Smooth muscle cell (in vitro differentiated cells): ENCODE data around the gene FTO. TPM values are rescaled to one million over a fixed set of nuclear protein-coding genes. Genes with fewer than 3 reads are reported as not detected.
A peak's percentile ranks its signal among the peaks of the same experiment; 100 is the strongest.

Experiments
- DNase-seq: peaks from one replicate; lab custom pipeline; 2025; ENCODE audit not compliant: unreplicated experiment; lab: John Stamatoyannopoulos, UW
- H2AFZ ChIP-seq: fragments of 200-600 bp; sonication (generic); 2 replicates; pipeline ENCODE4 v1.6.0; 2016; ENCODE audit warnings: antibody characterized with exemption, low read depth, mild to moderate bottlenecking
- H3F3A ChIP-seq: fragments of 200-600 bp; sonication (generic); 2 replicates; pipeline ENCODE4 v1.6.0; 2017; ENCODE audit warnings: antibody characterized with exemption, low read depth
- H3K27ac ChIP-seq: fragments of 200-600 bp; sonication (generic); 2 replicates; pipeline ENCODE4 v1.5.1; 2016; ENCODE audit warnings: low read depth, mild to moderate bottlenecking
- H3K27me3 ChIP-seq: fragments of 200-600 bp; sonication (generic); 2 replicates; pipeline ENCODE4 v1.6.1; 2016; ENCODE audit warnings: low read depth, mild to moderate bottlenecking
- H3K36me3 ChIP-seq: fragments of 200-600 bp; sonication (generic); 2 replicates; pipeline ENCODE4 v1.5.1; 2016; ENCODE audit warnings: low read depth
- H3K4me1 ChIP-seq: fragments of 200-600 bp; sonication (generic); 2 replicates; pipeline ENCODE4 v1.5.1; 2016; ENCODE audit warnings: low read depth
- H3K4me2 ChIP-seq: fragments of 200-600 bp; sonication (generic); 2 replicates; pipeline ENCODE4 v1.6.0; 2016; ENCODE audit warnings: mild to moderate bottlenecking
- H3K4me3 ChIP-seq: fragments of 200-600 bp; sonication (generic); 2 replicates; pipeline ENCODE4 v1.5.1; 2016; ENCODE audit warnings: mild to moderate bottlenecking
- H3K79me2 ChIP-seq: fragments of 200-600 bp; sonication (generic); 2 replicates; pipeline ENCODE4 v1.6.0; 2016; ENCODE audit warnings: low read depth, mild to moderate bottlenecking
- H3K9ac ChIP-seq: fragments of 200-600 bp; sonication (generic); 2 replicates; pipeline ENCODE4 v1.6.0; 2016; ENCODE audit warnings: low read depth
- H3K9me3 ChIP-seq: fragments of 200-600 bp; sonication (generic); replicated peaks from 2 replicates; pipeline ENCODE4 v1.5.1; 2016; ENCODE audit warnings: low read depth
- H4K20me1 ChIP-seq: fragments of 200-600 bp; sonication (generic); 2 replicates; pipeline ENCODE4 v1.6.0; 2016; ENCODE audit warnings: low read depth
- WGBS: methylation state at CpG from one replicate; pipeline ENCODE4 v1.1.7; 2016; ENCODE audit warnings: low lambda C conversion rate; 5-methylcytosine and 5-hydroxymethylcytosine counted together
- polyA plus RNA-seq: library from polyadenylated mRNA; unstranded; fragments of >200 nt; fragmentation: Nextera tagmentation; extraction: Ambion mirVana; gene quantifications from 2 replicates; pipeline ENCODE4 v1.2.1, GENCODE V29; 2016
- total RNA-seq: library from RNA; depleted of rRNA; stranded (reverse); fragments of >200 nt; gene quantifications from 2 replicates; pipeline ENCODE4 v1.2.3, GENCODE V29; 2014
- TF ChIP-seq, protein P1 (sequence below): fragments of 200-600 bp; sonication (generic); IDR thresholded peaks from 2 replicates; pipeline ENCODE4 v1.5.1; 2017; ENCODE audit warnings: borderline replicate concordance, mild to moderate bottlenecking, antibody characterized with exemption; ENCODE audit not compliant: insufficient read depth, poor library complexity, severe bottlenecking

Gene FTO
- total and polyA plus RNA-seq, 2 experiments from 2014 or later = 81.1 to 89.9 TPM

DNA sequence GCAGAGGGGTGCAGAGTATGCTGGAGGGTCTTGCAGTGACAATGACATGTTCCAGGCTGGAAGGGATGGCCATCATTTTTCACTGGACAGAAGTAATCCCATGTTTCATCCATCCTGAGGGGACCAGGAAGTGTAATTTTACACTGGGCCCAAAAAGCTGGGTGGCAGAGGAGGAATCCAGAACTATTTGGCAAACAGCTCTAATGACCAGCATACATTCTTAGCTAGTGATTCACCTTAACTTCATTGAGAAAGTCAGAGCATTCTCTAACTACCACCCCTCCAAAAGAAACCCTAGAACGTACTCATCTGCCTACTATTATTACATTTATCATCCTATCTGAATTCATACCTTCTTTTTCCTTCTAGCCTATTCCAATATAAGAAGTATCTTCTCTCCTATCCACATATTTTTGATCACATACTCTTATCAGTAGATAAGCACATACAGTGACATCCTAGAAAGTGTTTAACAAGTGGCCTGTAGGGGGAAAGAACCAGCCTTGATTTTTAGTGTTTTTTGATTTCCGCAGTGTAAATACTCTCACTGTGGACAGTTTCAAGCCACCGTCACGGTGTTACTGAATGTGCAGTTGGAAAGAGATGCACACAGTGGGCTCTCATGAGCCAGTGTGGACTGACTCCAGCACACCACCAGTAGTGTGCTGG, 118.1 kb downstream of the FTO start:
- H3F3A ChIP-seq = peaks cover 9% of the 10 kb centered on the region
- no peak overlapping the region for H2AFZ ChIP-seq
- H3K4me1 ChIP-seq = peaks cover 26% of the 10 kb centered on the region
- H3K9me3 ChIP-seq = no peaks in the 10 kb centered on the region
- peak overlapping the region; percentile 58 for H3K4me2 ChIP-seq
- TF ChIP-seq, protein P1, sequence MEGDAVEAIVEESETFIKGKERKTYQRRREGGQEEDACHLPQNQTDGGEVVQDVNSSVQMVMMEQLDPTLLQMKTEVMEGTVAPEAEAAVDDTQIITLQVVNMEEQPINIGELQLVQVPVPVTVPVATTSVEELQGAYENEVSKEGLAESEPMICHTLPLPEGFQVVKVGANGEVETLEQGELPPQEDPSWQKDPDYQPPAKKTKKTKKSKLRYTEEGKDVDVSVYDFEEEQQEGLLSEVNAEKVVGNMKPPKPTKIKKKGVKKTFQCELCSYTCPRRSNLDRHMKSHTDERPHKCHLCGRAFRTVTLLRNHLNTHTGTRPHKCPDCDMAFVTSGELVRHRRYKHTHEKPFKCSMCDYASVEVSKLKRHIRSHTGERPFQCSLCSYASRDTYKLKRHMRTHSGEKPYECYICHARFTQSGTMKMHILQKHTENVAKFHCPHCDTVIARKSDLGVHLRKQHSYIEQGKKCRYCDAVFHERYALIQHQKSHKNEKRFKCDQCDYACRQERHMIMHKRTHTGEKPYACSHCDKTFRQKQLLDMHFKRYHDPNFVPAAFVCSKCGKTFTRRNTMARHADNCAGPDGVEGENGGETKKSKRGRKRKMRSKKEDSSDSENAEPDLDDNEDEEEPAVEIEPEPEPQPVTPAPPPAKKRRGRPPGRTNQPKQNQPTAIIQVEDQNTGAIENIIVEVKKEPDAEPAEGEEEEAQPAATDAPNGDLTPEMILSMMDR = peak; percentile 15
- H3K9ac ChIP-seq = no peak overlapping the region
- peak overlapping the region; percentile 82 for H3K27ac ChIP-seq
- no peak overlapping the region for H3K4me3 ChIP-seq
- WGBS = 53% methylated on average over 4 of the region's 4 CpGs
- no peak for DNase-seq
- peaks cover 3% of the 10 kb centered on the region for H4K20me1 ChIP-seq
- H3K79me2 ChIP-seq = no peaks in the 10 kb centered on the region
- no peaks in the 10 kb centered on the region for H3K27me3 ChIP-seq
- H3K36me3 ChIP-seq = no peaks in the 10 kb centered on the region

DNA sequence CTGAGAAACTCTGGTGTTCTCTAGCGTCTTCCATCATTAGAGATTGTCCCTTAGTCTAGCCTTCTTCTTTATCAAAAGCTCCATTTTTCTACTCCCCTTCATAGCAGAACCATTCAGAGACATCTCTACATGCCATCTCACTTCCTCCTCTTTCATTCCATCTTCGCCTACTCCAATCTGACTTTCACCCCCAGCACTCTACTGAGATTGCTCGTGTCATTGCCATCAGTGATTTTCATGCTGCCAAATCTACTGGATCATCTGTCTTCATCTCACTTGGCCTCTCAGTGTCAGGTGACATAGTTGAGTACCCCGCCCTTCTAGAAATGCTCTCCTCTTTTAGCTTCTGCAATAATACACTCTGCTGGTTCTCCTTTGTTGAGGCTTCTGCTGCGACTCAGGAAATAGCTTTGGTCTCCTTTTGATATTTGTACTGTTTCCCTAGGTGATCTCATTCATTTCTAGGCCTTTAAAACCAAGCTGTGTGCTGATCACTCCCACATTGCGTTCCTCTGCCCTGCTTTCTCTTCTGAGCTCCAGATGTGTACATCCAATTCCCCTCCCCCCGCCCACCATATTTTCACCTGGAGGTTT, 119.1 kb downstream of the FTO start:
- no peak for DNase-seq
- Histone ChIP-seq H3K79me2 (no peaks in the 10 kb centered on the region), H3F3A (peaks cover 8% of the 10 kb centered on the region), H3K9ac (peak overlapping the region; percentile 12), H4K20me1 (peaks cover 3% of the 10 kb centered on the region), H3K4me2 (peak overlapping the region; percentile 58), H2AFZ (no peak overlapping the region), H3K27ac (peak overlapping the region; percentile 82), H3K4me1 (peaks cover 25% of the 10 kb centered on the region), H3K9me3 (no peaks in the 10 kb centered on the region), H3K4me3 (no peak overlapping the region), H3K36me3 (no peaks in the 10 kb centered on the region), H3K27me3 (no peaks in the 10 kb centered on the region)
- TF ChIP-seq, protein P1 = no peak
- WGBS = 88% methylated on average over 7 of the region's 7 CpGs

DNA sequence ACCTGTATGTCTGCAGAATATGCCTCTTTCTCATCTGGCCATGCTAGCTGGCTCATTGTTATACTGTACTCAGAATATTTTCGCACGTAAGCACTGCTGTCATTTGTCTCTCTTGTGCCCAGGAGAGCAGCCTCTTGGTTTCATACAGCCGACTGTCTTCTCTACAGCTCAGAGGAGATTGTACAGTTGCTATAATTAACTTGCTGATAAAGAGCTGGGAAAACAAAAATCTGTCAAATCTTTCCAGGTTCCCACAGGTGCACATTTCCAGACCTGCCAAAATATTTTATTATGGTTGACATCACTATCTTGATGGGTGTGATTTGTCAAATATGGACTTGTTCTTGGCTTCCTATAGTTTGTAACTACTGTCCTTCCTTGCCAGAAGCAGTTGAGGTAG, 122.7 kb downstream of the FTO start:
- no peak overlapping the region for H3K4me3 ChIP-seq
- no peak overlapping the region for H3K4me2 ChIP-seq
- TF ChIP-seq, protein P1 = no peak
- WGBS = 62% methylated on average over 3 of the region's 3 CpGs
- H3F3A ChIP-seq = no peaks in the 10 kb centered on the region
- peaks cover 3% of the 10 kb centered on the region for H4K20me1 ChIP-seq
- peaks cover 16% of the 10 kb centered on the region for H3K4me1 ChIP-seq
- no peaks in the 10 kb centered on the region for H3K36me3 ChIP-seq
- H3K9ac ChIP-seq = no peak overlapping the region
- H2AFZ ChIP-seq = no peak overlapping the region
- H3K27me3 ChIP-seq = no peaks in the 10 kb centered on the region
- H3K27ac ChIP-seq = no peak overlapping the region
- H3K9me3 ChIP-seq = no peaks in the 10 kb centered on the region
- DNase-seq = no peak
- peaks cover 4% of the 10 kb centered on the region for H3K79me2 ChIP-seq
